Adrenal gland (tissue), 5 donors: ENCODE results near the gene HSPA9.

Experiments used
- POLR2A ChIP-seq, 2 donors: fragments of 450-650 bp; IDR thresholded peaks; one replicate each; pipeline ENCODE4 v1.6.1; 2017; ENCODE audit warnings: antibody characterized with exemption in 2 of 2, mild to moderate bottlenecking in 2 of 2, moderate library complexity in 1 of 2
- TF ChIP-seq, protein P1 (sequence below), 6 experiments: fragments of 450-650 bp in 4 of 6; fragments of 200-600 bp in 2 of 6; sonication (generic) in 1 of 6; IDR thresholded peaks; 1 replicate in 5 of 6; 2 replicates in 1 of 6; pipeline versions ENCODE4 v1.5.1 to v1.8.0; 2016 to 2021; ENCODE audit warnings: antibody characterized with exemption in 6 of 6, mild to moderate bottlenecking in 2 of 6, moderate library complexity in 1 of 6
- donor health status: DM: no; HTN: no; CAD: no.

DNA sequence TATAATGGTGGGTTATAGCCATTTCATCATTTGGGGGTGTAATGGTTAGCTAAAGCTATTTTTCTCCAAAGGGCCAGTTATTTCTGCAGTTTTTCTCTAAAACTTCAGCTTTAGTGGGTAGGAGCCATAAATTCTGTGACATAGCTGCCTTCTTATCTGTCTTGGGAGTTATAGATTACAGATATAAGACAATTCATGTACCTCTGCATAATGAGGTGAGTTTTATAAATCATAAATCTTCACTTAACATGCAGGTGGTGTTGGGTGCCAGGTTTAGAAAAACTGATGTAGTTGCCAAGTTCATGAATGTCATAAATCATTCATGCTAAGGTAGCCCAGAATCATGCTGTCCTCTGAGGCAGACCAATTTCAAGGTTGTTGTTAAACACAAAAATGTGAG lies 10.0 kb upstream of the HSPA9 start:
- TF ChIP-seq, protein P1, sequence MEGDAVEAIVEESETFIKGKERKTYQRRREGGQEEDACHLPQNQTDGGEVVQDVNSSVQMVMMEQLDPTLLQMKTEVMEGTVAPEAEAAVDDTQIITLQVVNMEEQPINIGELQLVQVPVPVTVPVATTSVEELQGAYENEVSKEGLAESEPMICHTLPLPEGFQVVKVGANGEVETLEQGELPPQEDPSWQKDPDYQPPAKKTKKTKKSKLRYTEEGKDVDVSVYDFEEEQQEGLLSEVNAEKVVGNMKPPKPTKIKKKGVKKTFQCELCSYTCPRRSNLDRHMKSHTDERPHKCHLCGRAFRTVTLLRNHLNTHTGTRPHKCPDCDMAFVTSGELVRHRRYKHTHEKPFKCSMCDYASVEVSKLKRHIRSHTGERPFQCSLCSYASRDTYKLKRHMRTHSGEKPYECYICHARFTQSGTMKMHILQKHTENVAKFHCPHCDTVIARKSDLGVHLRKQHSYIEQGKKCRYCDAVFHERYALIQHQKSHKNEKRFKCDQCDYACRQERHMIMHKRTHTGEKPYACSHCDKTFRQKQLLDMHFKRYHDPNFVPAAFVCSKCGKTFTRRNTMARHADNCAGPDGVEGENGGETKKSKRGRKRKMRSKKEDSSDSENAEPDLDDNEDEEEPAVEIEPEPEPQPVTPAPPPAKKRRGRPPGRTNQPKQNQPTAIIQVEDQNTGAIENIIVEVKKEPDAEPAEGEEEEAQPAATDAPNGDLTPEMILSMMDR (IDR thresholded peaks at IDR 0.05): no peak
- TF ChIP-seq POLR2A (IDR thresholded peaks at IDR 0.05): no peak
